Measurements from ENCODE around the gene CISD1. TPM values are rescaled to one million over a fixed set of nuclear protein-coding genes. Genes with fewer than 3 reads are reported as not detected.
"Not testable (repeated sequence)": the region's sequence is repeated elsewhere in the genome, so short reads cannot be mapped to it uniquely, and the experiment has no call there.

CISD1 gene
- total RNA-seq, 1 donor from 2014 or later: 22.6 TPM

GRCh38 chr10:58237014-58237834, 31.7 kb upstream of the CISD1 start:
- H3K4me3 Mint-ChIP-seq (ENCODE audit: unreplicated experiment): no peak overlapping the region
- H3K36me3 Mint-ChIP-seq (ENCODE audit: low read depth): peaks cover 19% of the 10 kb centered on the region
- peaks cover 43% of the 10 kb centered on the region for H3K4me1 Mint-ChIP-seq (ENCODE audit: low read depth)
- H3K9me3 Mint-ChIP-seq (ENCODE audit: low read depth): peaks cover 7% of the 10 kb centered on the region
- no peaks in the 10 kb centered on the region for H3K27me3 Mint-ChIP-seq (ENCODE audit: low read depth)
- peak overlapping the region; percentile 47 for H3K27ac Mint-ChIP-seq (ENCODE audit: unreplicated experiment)
- no peak for DNase-seq (ENCODE audit: low spot score)
- no peak for TF ChIP-seq CTCF (IDR thresholded peaks at IDR 0.05)

- H3K9me3 Mint-ChIP-seq (ENCODE audit: low read depth): no peaks in the 10 kb centered on the region
- H3K36me3 Mint-ChIP-seq (ENCODE audit: low read depth): peaks cover 7% of the 10 kb centered on the region
- TF ChIP-seq CTCF (IDR thresholded peaks at IDR 0.05): no peak
- DNase-seq (ENCODE audit: low spot score): no peak
- peak overlapping the region; percentile 83 for H3K27ac Mint-ChIP-seq (ENCODE audit: unreplicated experiment)
- no peaks in the 10 kb centered on the region for H3K27me3 Mint-ChIP-seq (ENCODE audit: low read depth)
- H3K4me1 Mint-ChIP-seq (ENCODE audit: low read depth): peaks cover 43% of the 10 kb centered on the region
- H3K4me3 Mint-ChIP-seq (ENCODE audit: unreplicated experiment): no peak overlapping the region
Measured at GRCh38 chr10:58239561-58240169, 29.3 kb upstream of the CISD1 start.

GRCh38 chr10:58240531-58240930, 28.4 kb upstream of the CISD1 start:
- Mint-ChIP-seq H3K9me3 (ENCODE audit: low read depth) (no peaks in the 10 kb centered on the region), H3K4me1 (ENCODE audit: low read depth) (peaks cover 43% of the 10 kb centered on the region), H3K36me3 (ENCODE audit: low read depth) (no peaks in the 10 kb centered on the region), H3K27me3 (ENCODE audit: low read depth) (no peaks in the 10 kb centered on the region), H3K27ac (ENCODE audit: unreplicated experiment) (peak overlapping the region; percentile 83), H3K4me3 (ENCODE audit: unreplicated experiment) (peak overlapping the region; percentile 24)
- no peak for TF ChIP-seq CTCF (IDR thresholded peaks at IDR 0.05)
- DNase-seq (ENCODE audit: low spot score): no peak

- Mint-ChIP-seq H3K4me1 (ENCODE audit: low read depth) (peaks cover 43% of the 10 kb centered on the region), H3K27ac (ENCODE audit: unreplicated experiment) (peak overlapping the region; percentile 83), H3K36me3 (ENCODE audit: low read depth) (no peaks in the 10 kb centered on the region), H3K4me3 (ENCODE audit: unreplicated experiment) (no peak overlapping the region), H3K27me3 (ENCODE audit: low read depth) (no peaks in the 10 kb centered on the region), H3K9me3 (ENCODE audit: low read depth) (no peaks in the 10 kb centered on the region)
- TF ChIP-seq CTCF (IDR thresholded peaks at IDR 0.05): no peak
- DNase-seq (ENCODE audit: low spot score): no peak
Measured at GRCh38 chr10:58241346-58241745, 27.6 kb upstream of the CISD1 start.

- TF ChIP-seq CTCF (IDR thresholded peaks at IDR 0.05): no peak
- Mint-ChIP-seq H3K27ac (ENCODE audit: unreplicated experiment) (no peak overlapping the region), H3K4me1 (ENCODE audit: low read depth) (peaks cover 28% of the 10 kb centered on the region), H3K27me3 (ENCODE audit: low read depth) (no peaks in the 10 kb centered on the region), H3K36me3 (ENCODE audit: low read depth) (no peaks in the 10 kb centered on the region), H3K4me3 (ENCODE audit: unreplicated experiment) (no peak overlapping the region), H3K9me3 (ENCODE audit: low read depth) (no peaks in the 10 kb centered on the region)
- DNase-seq (ENCODE audit: low spot score): no peak
Measured at GRCh38 chr10:58243269-58243668, 25.7 kb upstream of the CISD1 start.

- H3K4me3 Mint-ChIP-seq (ENCODE audit: unreplicated experiment); DNase-seq (ENCODE audit: low spot score); H3K9me3 Mint-ChIP-seq (ENCODE audit: low read depth); H3K36me3 Mint-ChIP-seq (ENCODE audit: low read depth); H3K27ac Mint-ChIP-seq (ENCODE audit: unreplicated experiment); H3K27me3 Mint-ChIP-seq (ENCODE audit: low read depth): not testable (repeated sequence)
- H3K4me1 Mint-ChIP-seq (ENCODE audit: low read depth): peaks cover 28% of the 10 kb centered on the region
Measured at GRCh38 chr10:58243801-58244200, 25.2 kb upstream of the CISD1 start.

- not testable (repeated sequence) for DNase-seq (ENCODE audit: low spot score); H3K9me3 Mint-ChIP-seq (ENCODE audit: low read depth); H3K36me3 Mint-ChIP-seq (ENCODE audit: low read depth); H3K27me3 Mint-ChIP-seq (ENCODE audit: low read depth); H3K27ac Mint-ChIP-seq (ENCODE audit: unreplicated experiment); H3K4me3 Mint-ChIP-seq (ENCODE audit: unreplicated experiment)
- H3K4me1 Mint-ChIP-seq (ENCODE audit: low read depth): peaks cover 27% of the 10 kb centered on the region
Measured at GRCh38 chr10:58244242-58244641, 24.7 kb upstream of the CISD1 start.

GRCh38 chr10:58244666-58245065, 24.3 kb upstream of the CISD1 start:
- H3K4me3 Mint-ChIP-seq (ENCODE audit: unreplicated experiment): not testable (repeated sequence)

More at GRCh38 chr10:58244666-58245065, 24.3 kb upstream of the CISD1 start:
- H3K4me1 Mint-ChIP-seq (ENCODE audit: low read depth): peaks cover 23% of the 10 kb centered on the region
- not testable (repeated sequence) for H3K36me3 Mint-ChIP-seq (ENCODE audit: low read depth); H3K27me3 Mint-ChIP-seq (ENCODE audit: low read depth); DNase-seq (ENCODE audit: low spot score); H3K27ac Mint-ChIP-seq (ENCODE audit: unreplicated experiment); H3K9me3 Mint-ChIP-seq (ENCODE audit: low read depth)

All from chondrocyte (in vitro differentiated cells).